WTC11 (cell line): Measurements from ENCODE around the gene DNM3. TPM values are rescaled to one million over a fixed set of nuclear protein-coding genes. Genes with fewer than 3 reads are reported as not detected.

Experiments used
- ATAC-seq: fragments of 200-7000 bp; cut with Tn5 transposase; 2 replicates; pipeline ENCODE4 v1.10.0; 2021; ENCODE audit warnings: mild to moderate bottlenecking, moderate library complexity
- CTCF ChIA-PET: fragments of 300-600 bp; sonication (Branson Sonifier 250); formaldehyde crosslinking; loops from one replicate; lab custom pipeline; 2021; ENCODE audit warnings: antibody characterized with exemption; lab: Charles Lee
- POLR2A ChIA-PET: fragments of 350-600 bp; sonication (Branson Sonifier 250); formaldehyde crosslinking; loops from one replicate; lab custom pipeline; 2021; ENCODE audit warnings: antibody characterized with exemption; lab: Charles Lee
- DNase-seq: peaks from one replicate; pipeline ENCODE4 v3.0.0; 2021; ENCODE audit warnings: low spot score
- H3K27ac Mint-ChIP-seq: 2 replicates; pipeline ENCODE4 v1.8.0; 2021; ENCODE audit warnings: mixed read lengths
- H3K27me3 Mint-ChIP-seq: 2 replicates; pipeline ENCODE4 v1.8.0; 2021; ENCODE audit warnings: low read depth, mild to moderate bottlenecking, moderate library complexity, mixed read lengths
- H3K36me3 Mint-ChIP-seq: 2 replicates; pipeline ENCODE4 v1.8.0; 2021; ENCODE audit warnings: mixed read lengths
- H3K4me1 Mint-ChIP-seq: 2 replicates; pipeline ENCODE4 v1.8.0; 2022; ENCODE audit warnings: mixed read lengths
- H3K4me3 Mint-ChIP-seq: 2 replicates; pipeline ENCODE4 v1.8.0; 2021; ENCODE audit warnings: mild to moderate bottlenecking, moderate library complexity, mixed read lengths
- H3K9me3 Mint-ChIP-seq: 2 replicates; pipeline ENCODE4 v1.8.0; 2021; ENCODE audit warnings: mixed read lengths
- E2F4 ChIP-seq: sonication (generic); formaldehyde crosslinking; IDR thresholded peaks from 2 replicates; pipeline ENCODE4 v1.8.1; 2022; ENCODE audit warnings: low read depth, mild to moderate bottlenecking, moderate library complexity, missing genetic modification reagents, borderline replicate concordance
- GTF2I ChIP-seq: fragments of 250-450 bp; sonication (Bioruptor Pico); conservative IDR thresholded peaks from 2 replicates; pipeline ENCODE4 v1.4.0; 2021; ENCODE audit warnings: mild to moderate bottlenecking
- MYBL2 ChIP-seq: sonication (generic); formaldehyde crosslinking; IDR thresholded peaks from 2 replicates; pipeline ENCODE4 v1.8.1; 2023; ENCODE audit warnings: mild to moderate bottlenecking, moderate library complexity, missing genetic modification reagents
- NR3C1 ChIP-seq: sonication (generic); formaldehyde crosslinking; conservative IDR thresholded peaks from 2 replicates; pipeline ENCODE4 v1.8.1; 2023; ENCODE audit warnings: low read depth, mild to moderate bottlenecking, missing genetic modification reagents
- PRRX2 ChIP-seq: fragments of 250-450 bp; sonication (Bioruptor Pico); IDR thresholded peaks from 2 replicates; pipeline ENCODE4 v1.8.0; 2021; ENCODE audit warnings: mild to moderate bottlenecking
- SMAD3 ChIP-seq: sonication (generic); formaldehyde crosslinking; IDR thresholded peaks from 2 replicates; pipeline ENCODE4 v1.8.0; 2022; ENCODE audit warnings: missing genetic modification reagents, mild to moderate bottlenecking, borderline replicate concordance
- SOX15 ChIP-seq: fragments of 250-450 bp; sonication (Bioruptor Pico); IDR thresholded peaks from 2 replicates; pipeline ENCODE4 v1.9.0; 2021; ENCODE audit warnings: mild to moderate bottlenecking
- SP1 ChIP-seq: sonication (generic); formaldehyde crosslinking; conservative IDR thresholded peaks from 2 replicates; pipeline ENCODE4 v1.8.1; 2022; ENCODE audit warnings: missing genetic modification reagents
- ZNF219 ChIP-seq: sonication (generic); formaldehyde crosslinking; IDR thresholded peaks from 2 replicates; pipeline ENCODE4 v1.8.0; 2023; ENCODE audit warnings: missing genetic modification reagents, mild to moderate bottlenecking, borderline replicate concordance
- ZNF532 ChIP-seq: fragments of 250-450 bp; sonication (Bioruptor Pico); IDR thresholded peaks from 2 replicates; pipeline ENCODE4 v1.9.0; 2021; ENCODE audit warnings: mild to moderate bottlenecking, borderline replicate concordance
- total RNA-seq: library from RNA; stranded (reverse); gene quantifications from 3 replicates; pipeline ENCODE4 v1.2.3, GENCODE V29; 2021
- TF ChIP-seq, protein P1 (sequence below): fragments of 250-450 bp; sonication (Bioruptor Pico); conservative IDR thresholded peaks from 2 replicates; pipeline ENCODE4 v1.9.0; 2021; ENCODE audit warnings: mild to moderate bottlenecking
- TF ChIP-seq, protein P2 (sequence below): sonication (generic); formaldehyde crosslinking; IDR thresholded peaks from 2 replicates; pipeline ENCODE4 v1.8.1; 2023; ENCODE audit warnings: mild to moderate bottlenecking, missing genetic modification reagents
- TF ChIP-seq, protein P3 (sequence below): fragments of 250-450 bp; sonication (Bioruptor Pico); IDR thresholded peaks from 2 replicates; pipeline ENCODE4 v1.9.0; 2021; ENCODE audit warnings: moderate library complexity, mild to moderate bottlenecking, inconsistent platforms, borderline replicate concordance
- TF ChIP-seq, protein P4 (sequence below): sonication (generic); formaldehyde crosslinking; IDR thresholded peaks from 2 replicates; pipeline ENCODE4 v1.8.1; 2023; ENCODE audit warnings: mild to moderate bottlenecking, missing genetic modification reagents, moderate library complexity
- TF ChIP-seq, protein P5 (sequence below): fragments of 200-600 bp; IDR thresholded peaks from 2 replicates; pipeline ENCODE4 v1.8.0; 2022; ENCODE audit warnings: antibody characterized with exemption
- TF ChIP-seq, protein P6 (sequence below): sonication (generic); formaldehyde crosslinking; IDR thresholded peaks from 2 replicates; pipeline ENCODE4 v1.8.0; 2023; ENCODE audit warnings: missing genetic modification reagents, mild to moderate bottlenecking, borderline replicate concordance

DNM3 gene
- total RNA-seq, 1 experiment from 2014 or later: 1.9 TPM

GRCh38 chr1:172410027-172410426, 568.7 kb downstream of the DNM3 start:
- CTCF ChIA-PET: interaction anchor here (2.0 kb wide), 1 partner anchor 10 kb away, joined by 6 read pairs; no protein-coding TSS in a partner anchor
- Mint-ChIP-seq H3K9me3 (no peaks in the 10 kb centered on the region), H3K36me3 (no peaks in the 10 kb centered on the region), H3K27me3 (no peaks in the 10 kb centered on the region), H3K27ac (no peak overlapping the region), H3K4me1 (no peaks in the 10 kb centered on the region), H3K4me3 (no peak overlapping the region)
- no peak for DNase-seq
- POLR2A ChIA-PET: no interaction called here
- TF ChIP-seq ZNF532 (CRISPR knock-in tag) (no peak), NR3C1 (CRISPR knock-in tag) (no peak), E2F4 (CRISPR knock-in tag) (no peak), SOX15 (CRISPR knock-in tag) (no peak), ZNF219 (CRISPR knock-in tag) (no peak)
- TF ChIP-seq, protein P1, sequence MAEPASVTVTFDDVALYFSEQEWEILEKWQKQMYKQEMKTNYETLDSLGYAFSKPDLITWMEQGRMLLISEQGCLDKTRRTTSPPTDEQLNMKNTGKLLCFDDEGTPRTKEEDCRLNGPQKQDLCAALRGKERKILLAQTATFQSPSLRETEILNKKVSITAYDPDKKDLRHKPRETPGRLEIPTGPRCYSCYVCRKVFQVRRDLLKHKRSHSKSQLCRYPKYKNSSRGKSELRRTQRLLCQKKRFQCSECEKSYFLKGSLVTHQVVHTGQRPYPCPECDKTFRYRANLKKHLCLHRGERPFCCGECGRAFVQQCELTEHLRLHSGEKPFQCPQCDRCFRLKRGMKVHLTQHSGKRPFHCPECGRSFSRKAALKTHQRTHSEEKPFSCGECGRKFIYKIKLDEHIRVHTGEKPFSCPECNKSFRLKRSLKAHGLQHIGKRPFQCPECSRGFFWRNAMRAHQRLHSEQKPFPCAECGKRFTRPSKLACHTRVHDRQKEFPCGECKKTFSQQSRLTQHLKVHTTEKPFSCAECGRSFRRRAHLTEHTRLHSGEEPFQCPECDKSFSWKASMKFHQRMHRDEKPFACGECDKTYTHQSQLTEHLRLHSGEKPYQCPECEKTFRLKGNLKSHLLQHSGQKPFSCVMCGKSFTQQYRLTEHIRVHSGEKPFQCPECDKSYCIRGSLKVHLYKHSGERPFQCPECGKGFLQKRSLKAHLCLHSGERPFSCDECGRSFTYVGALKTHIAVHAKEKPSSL: no peak
- TF ChIP-seq, protein P2, sequence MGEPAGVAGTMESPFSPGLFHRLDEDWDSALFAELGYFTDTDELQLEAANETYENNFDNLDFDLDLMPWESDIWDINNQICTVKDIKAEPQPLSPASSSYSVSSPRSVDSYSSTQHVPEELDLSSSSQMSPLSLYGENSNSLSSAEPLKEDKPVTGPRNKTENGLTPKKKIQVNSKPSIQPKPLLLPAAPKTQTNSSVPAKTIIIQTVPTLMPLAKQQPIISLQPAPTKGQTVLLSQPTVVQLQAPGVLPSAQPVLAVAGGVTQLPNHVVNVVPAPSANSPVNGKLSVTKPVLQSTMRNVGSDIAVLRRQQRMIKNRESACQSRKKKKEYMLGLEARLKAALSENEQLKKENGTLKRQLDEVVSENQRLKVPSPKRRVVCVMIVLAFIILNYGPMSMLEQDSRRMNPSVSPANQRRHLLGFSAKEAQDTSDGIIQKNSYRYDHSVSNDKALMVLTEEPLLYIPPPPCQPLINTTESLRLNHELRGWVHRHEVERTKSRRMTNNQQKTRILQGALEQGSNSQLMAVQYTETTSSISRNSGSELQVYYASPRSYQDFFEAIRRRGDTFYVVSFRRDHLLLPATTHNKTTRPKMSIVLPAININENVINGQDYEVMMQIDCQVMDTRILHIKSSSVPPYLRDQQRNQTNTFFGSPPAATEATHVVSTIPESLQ: no peak
- TF ChIP-seq, protein P3, sequence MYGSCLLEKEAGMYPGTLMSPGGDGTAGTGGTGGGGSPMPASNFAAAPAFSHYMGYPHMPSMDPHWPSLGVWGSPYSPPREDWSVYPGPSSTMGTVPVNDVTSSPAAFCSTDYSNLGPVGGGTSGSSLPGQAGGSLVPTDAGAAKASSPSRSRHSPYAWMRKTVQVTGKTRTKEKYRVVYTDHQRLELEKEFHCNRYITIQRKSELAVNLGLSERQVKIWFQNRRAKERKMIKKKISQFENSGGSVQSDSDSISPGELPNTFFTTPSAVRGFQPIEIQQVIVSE: no peak
- no peak for ATAC-seq

- Mint-ChIP-seq H3K9me3 (no peaks in the 10 kb centered on the region), H3K27ac (no peak overlapping the region), H3K4me1 (peaks cover 10% of the 10 kb centered on the region), H3K4me3 (no peak overlapping the region), H3K36me3 (no peaks in the 10 kb centered on the region), H3K27me3 (no peaks in the 10 kb centered on the region)
- ChIA-PET POLR2A (no interaction called here), CTCF (interaction anchor here (2.0 kb wide), 1 partner anchor 12 kb away, joined by 6 read pairs; no protein-coding TSS in a partner anchor)
- ATAC-seq: no peak
- DNase-seq: no peak
- TF ChIP-seq, protein P4, sequence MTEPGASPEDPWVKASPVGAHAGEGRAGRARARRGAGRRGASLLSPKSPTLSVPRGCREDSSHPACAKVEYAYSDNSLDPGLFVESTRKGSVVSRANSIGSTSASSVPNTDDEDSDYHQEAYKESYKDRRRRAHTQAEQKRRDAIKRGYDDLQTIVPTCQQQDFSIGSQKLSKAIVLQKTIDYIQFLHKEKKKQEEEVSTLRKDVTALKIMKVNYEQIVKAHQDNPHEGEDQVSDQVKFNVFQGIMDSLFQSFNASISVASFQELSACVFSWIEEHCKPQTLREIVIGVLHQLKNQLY (CRISPR knock-in tag): no peak
- TF ChIP-seq, protein P5, sequence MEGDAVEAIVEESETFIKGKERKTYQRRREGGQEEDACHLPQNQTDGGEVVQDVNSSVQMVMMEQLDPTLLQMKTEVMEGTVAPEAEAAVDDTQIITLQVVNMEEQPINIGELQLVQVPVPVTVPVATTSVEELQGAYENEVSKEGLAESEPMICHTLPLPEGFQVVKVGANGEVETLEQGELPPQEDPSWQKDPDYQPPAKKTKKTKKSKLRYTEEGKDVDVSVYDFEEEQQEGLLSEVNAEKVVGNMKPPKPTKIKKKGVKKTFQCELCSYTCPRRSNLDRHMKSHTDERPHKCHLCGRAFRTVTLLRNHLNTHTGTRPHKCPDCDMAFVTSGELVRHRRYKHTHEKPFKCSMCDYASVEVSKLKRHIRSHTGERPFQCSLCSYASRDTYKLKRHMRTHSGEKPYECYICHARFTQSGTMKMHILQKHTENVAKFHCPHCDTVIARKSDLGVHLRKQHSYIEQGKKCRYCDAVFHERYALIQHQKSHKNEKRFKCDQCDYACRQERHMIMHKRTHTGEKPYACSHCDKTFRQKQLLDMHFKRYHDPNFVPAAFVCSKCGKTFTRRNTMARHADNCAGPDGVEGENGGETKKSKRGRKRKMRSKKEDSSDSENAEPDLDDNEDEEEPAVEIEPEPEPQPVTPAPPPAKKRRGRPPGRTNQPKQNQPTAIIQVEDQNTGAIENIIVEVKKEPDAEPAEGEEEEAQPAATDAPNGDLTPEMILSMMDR: no peak
- no peak for TF ChIP-seq SP1 (CRISPR knock-in tag)
- TF ChIP-seq, protein P6, sequence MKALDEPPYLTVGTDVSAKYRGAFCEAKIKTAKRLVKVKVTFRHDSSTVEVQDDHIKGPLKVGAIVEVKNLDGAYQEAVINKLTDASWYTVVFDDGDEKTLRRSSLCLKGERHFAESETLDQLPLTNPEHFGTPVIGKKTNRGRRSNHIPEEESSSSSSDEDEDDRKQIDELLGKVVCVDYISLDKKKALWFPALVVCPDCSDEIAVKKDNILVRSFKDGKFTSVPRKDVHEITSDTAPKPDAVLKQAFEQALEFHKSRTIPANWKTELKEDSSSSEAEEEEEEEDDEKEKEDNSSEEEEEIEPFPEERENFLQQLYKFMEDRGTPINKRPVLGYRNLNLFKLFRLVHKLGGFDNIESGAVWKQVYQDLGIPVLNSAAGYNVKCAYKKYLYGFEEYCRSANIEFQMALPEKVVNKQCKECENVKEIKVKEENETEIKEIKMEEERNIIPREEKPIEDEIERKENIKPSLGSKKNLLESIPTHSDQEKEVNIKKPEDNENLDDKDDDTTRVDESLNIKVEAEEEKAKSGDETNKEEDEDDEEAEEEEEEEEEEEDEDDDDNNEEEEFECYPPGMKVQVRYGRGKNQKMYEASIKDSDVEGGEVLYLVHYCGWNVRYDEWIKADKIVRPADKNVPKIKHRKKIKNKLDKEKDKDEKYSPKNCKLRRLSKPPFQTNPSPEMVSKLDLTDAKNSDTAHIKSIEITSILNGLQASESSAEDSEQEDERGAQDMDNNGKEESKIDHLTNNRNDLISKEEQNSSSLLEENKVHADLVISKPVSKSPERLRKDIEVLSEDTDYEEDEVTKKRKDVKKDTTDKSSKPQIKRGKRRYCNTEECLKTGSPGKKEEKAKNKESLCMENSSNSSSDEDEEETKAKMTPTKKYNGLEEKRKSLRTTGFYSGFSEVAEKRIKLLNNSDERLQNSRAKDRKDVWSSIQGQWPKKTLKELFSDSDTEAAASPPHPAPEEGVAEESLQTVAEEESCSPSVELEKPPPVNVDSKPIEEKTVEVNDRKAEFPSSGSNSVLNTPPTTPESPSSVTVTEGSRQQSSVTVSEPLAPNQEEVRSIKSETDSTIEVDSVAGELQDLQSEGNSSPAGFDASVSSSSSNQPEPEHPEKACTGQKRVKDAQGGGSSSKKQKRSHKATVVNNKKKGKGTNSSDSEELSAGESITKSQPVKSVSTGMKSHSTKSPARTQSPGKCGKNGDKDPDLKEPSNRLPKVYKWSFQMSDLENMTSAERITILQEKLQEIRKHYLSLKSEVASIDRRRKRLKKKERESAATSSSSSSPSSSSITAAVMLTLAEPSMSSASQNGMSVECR (CRISPR knock-in tag): no peak
- TF ChIP-seq PRRX2: no peak
- no peak for TF ChIP-seq GTF2I (CRISPR knock-in tag)
- TF ChIP-seq SMAD3: no peak
- TF ChIP-seq MYBL2 (CRISPR knock-in tag): no peak
These were observed 570.6 kb downstream of the DNM3 start for GRCh38 chr1:172411791-172412338.
